ENCODE results near the gene VAC14.
A peak's percentile ranks its signal among the peaks of the same experiment; 100 is the strongest.

DNA sequence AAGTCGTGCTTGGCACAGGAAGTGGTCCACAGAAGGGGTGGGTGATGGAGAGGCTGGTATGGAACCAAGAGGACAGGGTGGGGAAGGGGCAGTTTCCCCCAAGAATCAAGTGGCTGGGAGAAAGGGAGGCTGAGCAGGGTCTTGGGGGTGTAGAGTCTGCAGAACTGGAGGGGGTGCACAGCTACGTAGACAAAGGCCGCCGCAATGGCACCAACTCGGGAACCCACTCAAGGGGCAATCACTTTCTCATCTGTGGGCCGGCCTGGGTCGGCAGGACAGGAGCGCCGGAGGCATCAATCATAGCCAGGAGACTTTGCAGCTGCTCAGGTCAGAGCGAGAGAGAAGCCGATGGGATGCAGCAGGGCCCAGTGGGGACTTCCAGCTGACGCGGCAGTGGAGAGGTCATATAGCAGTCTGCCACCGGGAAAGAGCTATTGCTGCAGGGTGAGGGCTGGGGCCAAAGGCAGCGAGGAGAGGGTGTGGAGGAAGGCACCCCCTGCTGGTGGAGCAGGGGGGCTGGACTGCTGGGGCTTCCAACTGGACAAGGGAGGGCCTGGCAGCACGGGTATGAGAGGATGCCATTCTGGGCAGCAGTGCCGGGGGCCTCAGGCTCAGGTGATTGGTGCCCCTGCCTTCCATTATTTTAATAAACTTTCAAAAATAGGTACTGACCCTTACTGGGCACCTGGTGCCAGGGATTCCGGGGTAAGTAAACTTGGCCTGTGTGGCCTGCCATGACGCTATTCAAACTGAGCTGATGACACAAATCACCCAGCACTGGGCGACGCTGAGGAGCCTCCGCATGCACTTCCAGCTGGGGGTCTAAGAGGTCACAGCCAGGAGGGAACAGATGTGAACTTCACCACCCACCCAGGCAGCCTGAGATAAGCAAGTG lies 62.6 kb downstream of the VAC14 start:
- no peak for TF ChIP-seq EZH2 (IDR thresholded peaks at IDR 0.05; ENCODE audit: low read length, unreplicated experiment)
- peak; percentile 55 for TF ChIP-seq CTCF (conservative IDR thresholded peaks at IDR 0.05; ENCODE audit: low read depth, low read length)
- no peak for TF ChIP-seq EZH2phosphoT487 (IDR thresholded peaks at IDR 0.05; ENCODE audit: borderline replicate concordance, low read length)
